GM12878 (cell line): Measurements from ENCODE around the gene SLC43A3. TPM values are rescaled to one million over a fixed set of nuclear protein-coding genes. Genes with fewer than 3 reads are reported as not detected.

Experiments used
- E2F8 ChIP-seq: fragments of 450-650 bp; IDR thresholded peaks from 2 replicates; pipeline ENCODE4 v1.6.1; 2018; ENCODE audit warnings: mild to moderate bottlenecking, low read depth, moderate library complexity; ENCODE audit not compliant: partially characterized antibody
- HDAC6 ChIP-seq: fragments of 200-600 bp; sonication (generic); IDR thresholded peaks from one replicate; pipeline ENCODE4 v1.8.0; 2017; ENCODE audit warnings: antibody characterized with exemption; ENCODE audit not compliant: unreplicated experiment
- IRF3 ChIP-seq: fragments of 450-650 bp; IDR thresholded peaks from 2 replicates; pipeline ENCODE4 v1.6.1; 2014; ENCODE audit warnings: mild to moderate bottlenecking
- MAX ChIP-seq: IDR thresholded peaks from 2 replicates; pipeline ENCODE4 v1.6.1; 2012; ENCODE audit warnings: low read depth, low read length, improper control_type of control experiment
- REST ChIP-seq: IDR thresholded peaks from 2 replicates; pipeline ENCODE4 v1.6.1; 2012; ENCODE audit warnings: mild to moderate bottlenecking, low read depth, low read length
- SMAD5 ChIP-seq: IDR thresholded peaks from 2 replicates; pipeline ENCODE4 v1.6.1; 2016; ENCODE audit warnings: antibody characterized with exemption, low read depth
- SREBF1 ChIP-seq: IDR thresholded peaks from 2 replicates; pipeline ENCODE4 v1.6.1; 2012; ENCODE audit warnings: mild to moderate bottlenecking, low read length
- ZNF217 ChIP-seq: fragments of 450-650 bp; IDR thresholded peaks from 2 replicates; pipeline ENCODE4 v1.6.1; 2017; ENCODE audit warnings: antibody characterized with exemption, mild to moderate bottlenecking
- polyA plus RNA-seq, 11 experiments: library from polyadenylated mRNA; depleted of rRNA in 4 of 11; unstranded in 6 of 11; stranded (reverse) in 5 of 11; fragments of >200 nt; fragmentation: Nextera tagmentation in 4 of 11; fragmentation: Illumina TruSeq in 1 of 11; extraction: Ambion mirVana in 4 of 11; extraction: Trizol in 1 of 11; gene quantifications; 1 replicate in 1 of 11; 2 replicates in 10 of 11; pipeline versions ENCODE4 v1.2.1 to v1.2.3, GENCODE V29; 2011 to 2016; ENCODE audit warnings: inconsistent platforms in 2 of 11, missing spikeins in 2 of 11, low read depth in 1 of 11
- total RNA-seq, 4 experiments: library from RNA; depleted of rRNA in 3 of 4; stranded (reverse); fragments of >200 nt in 3 of 4; fragmentation: Illumina TruSeq in 1 of 4; extraction: Trizol in 1 of 4; gene quantifications; 2 replicates each; pipeline versions ENCODE4 v1.2.1 to v1.2.3, GENCODE V29; 2013 to 2021

Gene SLC43A3
- total and polyA plus RNA-seq, 10 of the 15 experiments (the other 5 are each of a cell fraction or from before 2014, with no cell fraction given): 37.5 to 237 (median 132) TPM

- TF ChIP-seq IRF3: no peak
- TF ChIP-seq SMAD5: no peak
- no peak for TF ChIP-seq REST
- no peak for TF ChIP-seq HDAC6
- TF ChIP-seq ZNF217: no peak
- no peak for TF ChIP-seq SREBF1
- TF ChIP-seq MAX: no peak
- no peak for TF ChIP-seq E2F8
These were observed 48.7 kb downstream of the SLC43A3 start (continued) for GRCh38 chr11:57378186-57378585.
